GM13976 (cell line): ENCODE results near the gene STEEP1.

ENCODE experiments used
- DNase-seq: peaks from one replicate; pipeline ENCODE4 v3.0.0; 2012; ENCODE audit warnings: low spot score
- CTCF ChIP-seq: IDR thresholded peaks from 2 replicates; pipeline ENCODE4 v1.5.1; 2012; ENCODE audit warnings: borderline replicate concordance, mild to moderate bottlenecking; ENCODE audit not compliant: insufficient read depth; ENCODE audit errors: extremely low read depth, missing control alignments, control extremely low read depth
- in situ Hi-C: fragments of 300-500 bp; cut with MboI; formaldehyde crosslinking; loops from one replicate; pipeline ENCODE4 v1.12.0; 2022; ENCODE audit warnings: low sequenced_read_pairs, mixed read lengths, inconsistent platforms; ENCODE audit not compliant: unreplicated experiment

STEEP1 gene

GRCh38 chrX:119529345-119530276, 35.6 kb downstream of the STEEP1 start:
- in situ Hi-C loops = no loop called here
- DNase-seq = no peak
- TF ChIP-seq CTCF = no peak

- DNase-seq = no peak
- TF ChIP-seq CTCF = no peak
- in situ Hi-C loops = loop anchor here (25.0 kb wide), 1 partner anchor 214 kb away; no protein-coding TSS in a partner anchor
These were observed 41.5 kb downstream of the STEEP1 start for GRCh38 chrX:119523664-119524184.

GRCh38 chrX:119521246-119521645, 44.0 kb downstream of the STEEP1 start:
- DNase-seq = no peak
- TF ChIP-seq CTCF = no peak
- in situ Hi-C loops = loop anchor here (25.0 kb wide), 1 partner anchor 216 kb away; no protein-coding TSS in a partner anchor

GRCh38 chrX:119518371-119518770, 46.8 kb downstream of the STEEP1 start:
- DNase-seq = no peak
- in situ Hi-C loops = loop anchor here (10.0 to 25.0 kb wide), 2 partner anchors 219 to 266 kb away; no protein-coding TSS in a partner anchor

GRCh38 chrX:119516157-119516702, 49.0 kb downstream of the STEEP1 start:
- TF ChIP-seq CTCF = peak; percentile 86
- in situ Hi-C loops = loop anchor here (10.0 to 25.0 kb wide), 2 partner anchors 221 to 269 kb away; no protein-coding TSS in a partner anchor
- DNase-seq = peak; percentile 81

More at GRCh38 chrX:119518371-119518770, 46.8 kb downstream of the STEEP1 start:
- TF ChIP-seq CTCF = no peak

GRCh38 chrX:119512146-119512800, 52.9 kb downstream of the STEEP1 start:
- DNase-seq = peak; percentile 64
- in situ Hi-C loops = loop anchor here (10.0 to 25.0 kb wide), 2 partner anchors 225 to 273 kb away; no protein-coding TSS in a partner anchor
- peak; percentile 46 for TF ChIP-seq CTCF
